DND-41 (cell line): ENCODE data around the gene NADK2.

Source experiments
- CTCF ChIP-seq: IDR thresholded peaks from 2 replicates; pipeline ENCODE4 v1.5.1; 2012; ENCODE audit warnings: borderline replicate concordance, low read length, moderate library complexity, mild to moderate bottlenecking; ENCODE audit not compliant: poor library complexity, severe bottlenecking; ENCODE audit errors: extremely low read depth
- EZH2 ChIP-seq: IDR thresholded peaks from 3 replicates; pipeline ENCODE4 v1.6.1; 2012; ENCODE audit warnings: borderline replicate concordance, low read depth, mild to moderate bottlenecking, moderate library complexity, low read length, inconsistent platforms; ENCODE audit not compliant: severe bottlenecking

- TF ChIP-seq EZH2 = no peak
- TF ChIP-seq CTCF = no peak
Measured at GRCh38 chr5:36175043-36175442, 66.7 kb downstream of the NADK2 start.
